Measurements from ENCODE around the gene SACM1L. TPM values are rescaled to one million over a fixed set of nuclear protein-coding genes. Genes with fewer than 3 reads are reported as not detected.

SACM1L gene
- total RNA-seq, 1 donor from 2014 or later, result 59.2 TPM

GRCh38 chr3:45776301-45776595 lies 87.1 kb downstream of the SACM1L start:
- no peak for DNase-seq
- H3K4me3 Mint-ChIP-seq (ENCODE audit: unreplicated experiment), result no peak overlapping the region
- no peaks in the 10 kb centered on the region for H3K4me1 Mint-ChIP-seq (ENCODE audit: low read depth, unreplicated experiment)
- no peak overlapping the region for H3K27ac Mint-ChIP-seq (ENCODE audit: unreplicated experiment)
- H3K27me3 Mint-ChIP-seq (ENCODE audit: unreplicated experiment), result peaks cover 6% of the 10 kb centered on the region
- no peaks in the 10 kb centered on the region for H3K36me3 Mint-ChIP-seq (ENCODE audit: unreplicated experiment)
- TF ChIP-seq CTCF (IDR thresholded peaks at IDR 0.05; ENCODE audit: partially characterized antibody, unreplicated experiment), result no peak
- peaks cover 2% of the 10 kb centered on the region for H3K9me3 Mint-ChIP-seq (ENCODE audit: unreplicated experiment)

GRCh38 chr3:45776611-45777010 lies 87.4 kb downstream of the SACM1L start:
- peaks cover 6% of the 10 kb centered on the region for H3K27me3 Mint-ChIP-seq (ENCODE audit: unreplicated experiment)
- no peak overlapping the region for H3K4me3 Mint-ChIP-seq (ENCODE audit: unreplicated experiment)
- H3K27ac Mint-ChIP-seq (ENCODE audit: unreplicated experiment), result no peak overlapping the region
- DNase-seq, result no peak
- peaks cover 2% of the 10 kb centered on the region for H3K9me3 Mint-ChIP-seq (ENCODE audit: unreplicated experiment)
- no peaks in the 10 kb centered on the region for H3K36me3 Mint-ChIP-seq (ENCODE audit: unreplicated experiment)
- H3K4me1 Mint-ChIP-seq (ENCODE audit: low read depth, unreplicated experiment), result no peaks in the 10 kb centered on the region
- no peak for TF ChIP-seq CTCF (IDR thresholded peaks at IDR 0.05; ENCODE audit: partially characterized antibody, unreplicated experiment)

DNA sequence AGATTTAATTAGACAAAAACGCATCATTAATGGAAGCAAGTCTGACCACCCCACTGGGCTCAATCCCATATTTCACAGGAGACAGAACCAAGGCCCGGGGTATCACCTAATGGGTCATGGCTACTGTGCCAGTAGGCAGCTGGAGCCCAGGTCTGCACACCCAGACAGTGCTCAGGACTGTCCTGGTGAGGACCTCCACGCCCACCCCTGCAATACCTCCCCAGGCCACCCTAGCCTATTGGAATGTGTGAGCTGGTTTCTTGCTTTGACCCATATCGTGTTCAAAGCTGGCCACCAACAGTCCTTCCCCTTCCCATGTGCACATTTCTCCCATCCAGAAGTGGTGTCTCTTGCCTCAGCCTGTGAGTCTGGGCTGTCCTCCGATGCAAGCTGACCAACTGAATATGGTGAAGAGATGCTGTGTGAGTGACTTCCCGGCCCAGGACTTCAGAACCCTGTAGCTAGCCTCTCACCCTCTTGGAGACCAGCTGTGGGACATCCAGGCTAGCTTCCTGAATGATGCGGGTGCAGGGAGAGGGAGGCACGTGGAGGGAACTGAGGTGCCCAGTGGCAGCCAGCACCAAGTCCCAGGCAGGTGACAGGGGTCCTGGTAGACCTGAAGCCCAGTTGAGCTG lies 88.0 kb downstream of the SACM1L start:
- H3K4me1 Mint-ChIP-seq (ENCODE audit: low read depth, unreplicated experiment), result no peaks in the 10 kb centered on the region
- no peak overlapping the region for H3K27ac Mint-ChIP-seq (ENCODE audit: unreplicated experiment)
- H3K9me3 Mint-ChIP-seq (ENCODE audit: unreplicated experiment), result peaks cover 2% of the 10 kb centered on the region
- H3K27me3 Mint-ChIP-seq (ENCODE audit: unreplicated experiment), result peaks cover 3% of the 10 kb centered on the region
- no peak overlapping the region for H3K4me3 Mint-ChIP-seq (ENCODE audit: unreplicated experiment)
- no peaks in the 10 kb centered on the region for H3K36me3 Mint-ChIP-seq (ENCODE audit: unreplicated experiment)
- no peak for DNase-seq
- TF ChIP-seq CTCF (IDR thresholded peaks at IDR 0.05; ENCODE audit: partially characterized antibody, unreplicated experiment), result no peak

- no peaks in the 10 kb centered on the region for H3K4me1 Mint-ChIP-seq (ENCODE audit: low read depth, unreplicated experiment)
- peaks cover 2% of the 10 kb centered on the region for H3K9me3 Mint-ChIP-seq (ENCODE audit: unreplicated experiment)
- DNase-seq, result no peak
- peaks cover 3% of the 10 kb centered on the region for H3K27me3 Mint-ChIP-seq (ENCODE audit: unreplicated experiment)
- no peak for TF ChIP-seq CTCF (IDR thresholded peaks at IDR 0.05; ENCODE audit: partially characterized antibody, unreplicated experiment)
- H3K4me3 Mint-ChIP-seq (ENCODE audit: unreplicated experiment), result no peak overlapping the region
- no peak overlapping the region for H3K27ac Mint-ChIP-seq (ENCODE audit: unreplicated experiment)
- no peaks in the 10 kb centered on the region for H3K36me3 Mint-ChIP-seq (ENCODE audit: unreplicated experiment)
Observed at GRCh38 chr3:45777746-45778386, 88.7 kb downstream of the SACM1L start.

GRCh38 chr3:45778761-45779201 lies 89.6 kb downstream of the SACM1L start:
- Mint-ChIP-seq H3K9me3 (ENCODE audit: unreplicated experiment) (peaks cover 2% of the 10 kb centered on the region), H3K27me3 (ENCODE audit: unreplicated experiment) (peaks cover 3% of the 10 kb centered on the region), H3K4me1 (ENCODE audit: low read depth, unreplicated experiment) (no peaks in the 10 kb centered on the region), H3K36me3 (ENCODE audit: unreplicated experiment) (no peaks in the 10 kb centered on the region), H3K27ac (ENCODE audit: unreplicated experiment) (no peak overlapping the region), H3K4me3 (ENCODE audit: unreplicated experiment) (no peak overlapping the region)
- no peak for DNase-seq
- TF ChIP-seq CTCF (IDR thresholded peaks at IDR 0.05; ENCODE audit: partially characterized antibody, unreplicated experiment), result no peak

Measured in glutamatergic neuron (in vitro differentiated cells).